Measurements from ENCODE around the gene MYCN.
"Not testable (repeated sequence)": the region's sequence is repeated elsewhere in the genome, so short reads cannot be mapped to it uniquely, and the experiment has no call there.

DNA sequence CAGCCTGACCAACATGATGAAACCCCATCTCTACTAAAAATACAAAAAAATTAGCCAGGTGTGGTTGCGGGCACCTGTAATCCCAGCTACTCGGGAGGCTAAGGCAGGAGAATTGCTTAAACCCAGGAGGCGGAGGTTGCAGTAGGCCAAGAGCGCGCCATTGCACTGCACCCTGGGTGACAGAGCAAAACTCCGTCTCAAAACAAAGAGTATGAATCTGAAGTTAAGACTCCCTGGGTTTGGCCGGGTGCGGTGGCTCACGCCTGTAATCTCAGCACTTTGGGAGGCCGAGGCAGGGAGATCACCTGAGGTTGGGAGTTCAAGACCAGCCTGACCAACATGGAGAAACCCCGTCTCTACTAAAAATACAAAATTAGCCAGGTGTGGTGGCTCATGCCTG lies 11.6 kb downstream of the MYCN start:
- not testable (repeated sequence) for TF ChIP-seq FOXK2 (IDR thresholded peaks at IDR 0.05); TARDBP (IDR thresholded peaks at IDR 0.05); SP1 (IDR thresholded peaks at IDR 0.05); NFRKB (IDR thresholded peaks at IDR 0.05); BHLHE40 (IDR thresholded peaks at IDR 0.05; ENCODE audit: borderline replicate concordance); CTBP1 (IDR thresholded peaks at IDR 0.05; ENCODE audit: borderline replicate concordance); LEF1 (IDR thresholded peaks at IDR 0.05; ENCODE audit: borderline replicate concordance)
